Neural progenitor cell (in vitro differentiated cells): ENCODE results near the gene PWWP2B. TPM values are rescaled to one million over a fixed set of nuclear protein-coding genes. Genes with fewer than 3 reads are reported as not detected.
A peak's percentile ranks its signal among the peaks of the same experiment; 100 is the strongest.

ENCODE experiments used
- DNase-seq: peaks from one replicate; pipeline ENCODE4 v3.0.0-alpha.2; 2016; ENCODE audit warnings: low spot score
- H2AFZ ChIP-seq: fragments of 200-600 bp; sonication (generic); replicated peaks from 2 replicates; pipeline ENCODE4 v1.6.1; 2016; ENCODE audit warnings: antibody characterized with exemption
- H3F3A ChIP-seq: fragments of 200-600 bp; sonication (generic); 2 replicates; pipeline ENCODE4 v1.6.1; 2016; ENCODE audit warnings: antibody characterized with exemption, low read depth
- H3K27ac ChIP-seq: fragments of 200-600 bp; sonication (generic); 2 replicates; pipeline ENCODE4 v1.5.1; 2016; ENCODE audit warnings: mild to moderate bottlenecking
- H3K27me3 ChIP-seq: fragments of 200-600 bp; sonication (generic); 2 replicates; pipeline ENCODE4 v1.6.1; 2016; ENCODE audit warnings: mild to moderate bottlenecking, moderate library complexity
- H3K36me3 ChIP-seq: fragments of 200-600 bp; sonication (generic); 2 replicates; pipeline ENCODE4 v1.5.1; 2016
- H3K4me1 ChIP-seq: fragments of 200-600 bp; sonication (generic); 2 replicates; pipeline ENCODE4 v1.6.1; 2016; ENCODE audit warnings: mixed run types
- H3K4me2 ChIP-seq: fragments of 200-600 bp; sonication (generic); 2 replicates; pipeline ENCODE4 v1.6.1; 2016
- H3K4me3 ChIP-seq: fragments of 200-600 bp; sonication (generic); 2 replicates; pipeline ENCODE4 v1.5.1; 2016
- H3K79me2 ChIP-seq: fragments of 200-600 bp; sonication (generic); 2 replicates; pipeline ENCODE4 v1.6.1; 2016; ENCODE audit warnings: low read depth
- H3K9ac ChIP-seq: fragments of 200-600 bp; sonication (generic); 2 replicates; pipeline ENCODE4 v1.6.1; 2016
- H3K9me3 ChIP-seq: fragments of 200-600 bp; sonication (generic); 2 replicates; pipeline ENCODE4 v1.5.1; 2016; ENCODE audit warnings: low read depth
- H4K20me1 ChIP-seq: fragments of 200-600 bp; sonication (generic); 2 replicates; pipeline ENCODE4 v1.6.1; 2016; ENCODE audit warnings: low read depth
- H3K27ac Mint-ChIP-seq: 3 replicates; pipeline ENCODE4 v1.8.0; 2021; ENCODE audit warnings: mixed read lengths
- H3K27me3 Mint-ChIP-seq: 2 replicates; pipeline ENCODE4 v1.8.0; 2022; ENCODE audit warnings: low read depth, mild to moderate bottlenecking, inconsistent platforms, moderate library complexity, mixed read lengths; ENCODE audit not compliant: insufficient read depth
- H3K36me3 Mint-ChIP-seq: 3 replicates; pipeline ENCODE4 v1.8.0; 2021; ENCODE audit warnings: mixed read lengths
- H3K4me1 Mint-ChIP-seq: 3 replicates; pipeline ENCODE4 v1.8.0; 2021; ENCODE audit warnings: mixed read lengths
- H3K4me3 Mint-ChIP-seq: 3 replicates; pipeline ENCODE4 v1.8.0; 2021; ENCODE audit warnings: mild to moderate bottlenecking, moderate library complexity, mixed read lengths
- H3K9me3 Mint-ChIP-seq: 3 replicates; pipeline ENCODE4 v1.8.0; 2020; ENCODE audit warnings: mixed read lengths
- EZH2 ChIP-seq: fragments of 200-600 bp; sonication (generic); IDR thresholded peaks from 2 replicates; pipeline ENCODE4 v1.6.1; 2017; ENCODE audit warnings: antibody characterized with exemption, mild to moderate bottlenecking, moderate library complexity
- EZH2phosphoT487 ChIP-seq: fragments of 200-600 bp; sonication (generic); IDR thresholded peaks from 2 replicates; pipeline ENCODE4 v1.6.1; 2017; ENCODE audit warnings: antibody characterized with exemption
- total RNA-seq: library from RNA; depleted of rRNA; stranded (reverse); fragments of >200 nt; gene quantifications from 2 replicates; pipeline ENCODE4 v1.2.3, GENCODE V29; 2015; ENCODE audit warnings: low replicate concordance
- TF ChIP-seq, protein P1 (sequence below): fragments of 200-600 bp; sonication (generic); IDR thresholded peaks from 2 replicates; pipeline ENCODE4 v1.5.1; 2017; ENCODE audit warnings: antibody characterized with exemption, mild to moderate bottlenecking

Gene PWWP2B
- total RNA-seq, 1 donor from 2014 or later: 0.34 TPM

DNA sequence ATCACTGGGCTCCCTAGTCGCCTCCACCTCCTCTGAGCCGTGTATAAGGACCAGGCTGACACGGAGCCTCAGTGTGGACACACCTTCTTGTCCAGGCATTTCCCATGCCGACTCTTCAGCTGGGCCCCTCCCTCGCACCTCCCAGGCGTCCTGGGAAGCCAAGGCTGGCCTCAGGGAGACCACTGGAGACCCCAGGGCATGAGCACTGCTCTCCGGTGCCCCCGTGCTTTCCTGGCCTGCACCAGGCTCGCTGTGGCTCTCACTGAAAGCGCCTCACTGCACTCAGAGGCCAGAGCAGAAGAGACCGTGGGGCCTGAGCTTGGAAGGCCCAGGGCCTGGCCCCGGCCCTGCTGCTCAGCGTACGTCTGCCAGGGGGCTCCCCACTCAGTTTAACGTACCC is 33.6 kb upstream of the PWWP2B start:
- DNase-seq: no peak

DNA sequence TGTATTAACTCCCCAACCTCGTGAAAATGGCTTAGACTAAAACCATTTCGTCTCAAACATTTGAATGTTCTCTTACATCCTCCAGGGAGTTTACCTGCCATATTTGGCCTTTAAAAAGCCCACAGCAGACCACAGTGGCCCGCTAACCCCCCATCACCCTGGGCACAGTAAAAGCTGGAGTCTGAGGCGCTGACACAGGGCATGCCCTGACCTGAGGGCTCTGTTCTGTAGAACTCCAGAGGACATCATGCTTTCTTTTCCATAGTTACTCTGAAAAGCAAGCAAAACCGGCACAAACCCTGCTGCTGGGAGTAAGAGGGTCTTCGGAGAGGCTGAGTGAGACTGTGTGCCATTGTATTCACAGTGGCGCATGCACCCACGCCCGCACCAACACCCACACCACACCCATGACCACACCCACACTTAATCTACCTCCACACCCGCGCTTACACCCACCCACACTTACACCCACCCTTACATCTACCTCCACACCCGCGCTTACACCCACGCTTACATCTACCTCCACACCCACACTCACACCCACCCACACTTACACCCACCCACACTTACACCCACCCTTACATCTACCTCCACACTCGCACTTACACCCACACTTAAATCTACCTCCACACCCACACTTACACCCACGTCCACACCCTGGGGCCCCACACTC is 32.9 kb upstream of the PWWP2B start:
- TF ChIP-seq, protein P1, sequence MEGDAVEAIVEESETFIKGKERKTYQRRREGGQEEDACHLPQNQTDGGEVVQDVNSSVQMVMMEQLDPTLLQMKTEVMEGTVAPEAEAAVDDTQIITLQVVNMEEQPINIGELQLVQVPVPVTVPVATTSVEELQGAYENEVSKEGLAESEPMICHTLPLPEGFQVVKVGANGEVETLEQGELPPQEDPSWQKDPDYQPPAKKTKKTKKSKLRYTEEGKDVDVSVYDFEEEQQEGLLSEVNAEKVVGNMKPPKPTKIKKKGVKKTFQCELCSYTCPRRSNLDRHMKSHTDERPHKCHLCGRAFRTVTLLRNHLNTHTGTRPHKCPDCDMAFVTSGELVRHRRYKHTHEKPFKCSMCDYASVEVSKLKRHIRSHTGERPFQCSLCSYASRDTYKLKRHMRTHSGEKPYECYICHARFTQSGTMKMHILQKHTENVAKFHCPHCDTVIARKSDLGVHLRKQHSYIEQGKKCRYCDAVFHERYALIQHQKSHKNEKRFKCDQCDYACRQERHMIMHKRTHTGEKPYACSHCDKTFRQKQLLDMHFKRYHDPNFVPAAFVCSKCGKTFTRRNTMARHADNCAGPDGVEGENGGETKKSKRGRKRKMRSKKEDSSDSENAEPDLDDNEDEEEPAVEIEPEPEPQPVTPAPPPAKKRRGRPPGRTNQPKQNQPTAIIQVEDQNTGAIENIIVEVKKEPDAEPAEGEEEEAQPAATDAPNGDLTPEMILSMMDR: no peak
- no peak for TF ChIP-seq EZH2
- TF ChIP-seq EZH2phosphoT487: no peak

More for the DNA sequence above, 33.6 kb upstream of the PWWP2B start:
- no peaks in the 10 kb centered on the region for H3K36me3 ChIP-seq
- H2AFZ ChIP-seq: no peak overlapping the region
- no peaks in the 10 kb centered on the region for H3K79me2 ChIP-seq
- Mint-ChIP-seq H3K27me3 (no peaks in the 10 kb centered on the region), H3K27ac (peak overlapping the region; percentile 46), H3K9me3 (no peaks in the 10 kb centered on the region), H3K4me1 (peaks cover 6% of the 10 kb centered on the region), H3K4me3 (no peak overlapping the region), H3K36me3 (peaks cover 13% of the 10 kb centered on the region)
- no peaks in the 10 kb centered on the region for H4K20me1 ChIP-seq
- no peak overlapping the region for H3K4me3 ChIP-seq
- no peaks in the 10 kb centered on the region for H3K4me1 ChIP-seq
- no peak overlapping the region for H3K27ac ChIP-seq
- no peak overlapping the region for H3K9ac ChIP-seq
- TF ChIP-seq EZH2: no peak
- TF ChIP-seq, protein P1: peak; percentile 5
- no peak overlapping the region for H3K4me2 ChIP-seq
- H3F3A ChIP-seq: no peaks in the 10 kb centered on the region
- H3K27me3 ChIP-seq: no peaks in the 10 kb centered on the region
- no peaks in the 10 kb centered on the region for H3K9me3 ChIP-seq

DNA sequence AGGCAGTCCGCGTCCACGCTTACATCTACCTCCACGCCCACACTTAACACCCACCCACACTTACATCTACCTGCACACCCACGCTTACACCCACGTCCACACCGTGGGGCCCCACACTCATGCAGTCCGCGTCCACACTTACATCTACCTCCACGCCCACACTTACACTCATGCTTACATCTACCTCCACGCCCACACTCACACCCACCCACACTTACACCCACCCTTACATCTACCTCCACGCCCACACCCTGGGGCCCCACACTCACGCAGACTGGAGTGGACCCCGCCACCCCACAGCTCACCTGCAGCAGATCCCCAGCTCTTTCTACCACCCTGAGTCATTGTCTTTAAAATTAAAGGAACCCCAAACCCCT is 32.4 kb upstream of the PWWP2B start:
- Mint-ChIP-seq H3K27me3 (no peaks in the 10 kb centered on the region), H3K36me3 (peaks cover 18% of the 10 kb centered on the region), H3K4me1 (peaks cover 15% of the 10 kb centered on the region), H3K27ac (peak overlapping the region; percentile 84), H3K9me3 (no peaks in the 10 kb centered on the region), H3K4me3 (no peak overlapping the region)
- H3K79me2 ChIP-seq: no peaks in the 10 kb centered on the region
- no peak overlapping the region for H2AFZ ChIP-seq
- H3K27me3 ChIP-seq: no peaks in the 10 kb centered on the region
- H3K4me1 ChIP-seq: peaks cover 5% of the 10 kb centered on the region
- no peak overlapping the region for H3K9ac ChIP-seq
- TF ChIP-seq EZH2phosphoT487: no peak
- TF ChIP-seq, protein P1: no peak
- TF ChIP-seq EZH2: no peak
- no peak overlapping the region for H3K27ac ChIP-seq
- no peaks in the 10 kb centered on the region for H3F3A ChIP-seq
- no peaks in the 10 kb centered on the region for H4K20me1 ChIP-seq
- H3K4me2 ChIP-seq: no peak overlapping the region
- no peak for DNase-seq
- H3K9me3 ChIP-seq: no peaks in the 10 kb centered on the region
- H3K36me3 ChIP-seq: no peaks in the 10 kb centered on the region
- H3K4me3 ChIP-seq: no peak overlapping the region

More for the DNA sequence above, 32.9 kb upstream of the PWWP2B start:
- Histone ChIP-seq H3F3A (no peaks in the 10 kb centered on the region), H3K27ac (no peak overlapping the region), H3K4me2 (no peak overlapping the region), H3K4me1 (no peaks in the 10 kb centered on the region), H3K79me2 (no peaks in the 10 kb centered on the region), H4K20me1 (no peaks in the 10 kb centered on the region), H3K36me3 (no peaks in the 10 kb centered on the region), H2AFZ (no peak overlapping the region), H3K9me3 (no peaks in the 10 kb centered on the region), H3K4me3 (no peak overlapping the region), H3K9ac (no peak overlapping the region), H3K27me3 (no peaks in the 10 kb centered on the region)
- Mint-ChIP-seq H3K9me3 (no peaks in the 10 kb centered on the region), H3K4me3 (no peak overlapping the region), H3K36me3 (peaks cover 18% of the 10 kb centered on the region), H3K4me1 (peaks cover 10% of the 10 kb centered on the region), H3K27ac (no peak overlapping the region), H3K27me3 (no peaks in the 10 kb centered on the region)
- DNase-seq: peak; percentile 58
